ENCODE data around the gene CASR.

The CASR gene

GRCh38 chr3:122306622-122306953, 123.1 kb downstream of the CASR start:
- no peak for FAIRE-seq
- no peak for TF ChIP-seq CTCF (IDR thresholded peaks at IDR 0.05; ENCODE audit: insufficient read depth, missing control alignments)
- no peak for DNase-seq (ENCODE audit: insufficient read length, low spot score)

GRCh38 chr3:122307094-122307687, 123.7 kb downstream of the CASR start:
- FAIRE-seq (no peak), DNase-seq (ENCODE audit: insufficient read length, low spot score) (no peak)
- no peak for TF ChIP-seq CTCF (IDR thresholded peaks at IDR 0.05; ENCODE audit: insufficient read depth, missing control alignments)

DNA sequence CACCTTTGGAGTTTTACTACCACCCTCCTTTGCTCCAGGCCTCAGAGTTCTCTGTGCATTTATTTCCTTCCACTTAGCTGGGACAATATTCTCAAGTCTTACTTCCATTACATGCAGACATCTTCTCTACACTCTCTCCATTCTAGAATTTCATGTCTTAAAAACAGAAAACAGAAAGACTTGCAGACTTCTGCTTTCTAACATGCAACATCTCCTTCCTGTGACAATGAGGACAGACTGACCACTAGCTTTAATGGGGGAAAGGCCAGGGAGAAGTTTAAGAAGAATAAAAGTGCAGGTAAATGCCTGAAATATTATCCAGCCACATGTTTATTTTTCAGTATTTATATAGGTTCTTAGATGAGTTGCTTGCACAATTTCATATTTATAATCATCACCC, 124.5 kb downstream of the CASR start:
- no peak for DNase-seq (ENCODE audit: insufficient read length, low spot score)
- FAIRE-seq, result no peak
- no peak for TF ChIP-seq CTCF (IDR thresholded peaks at IDR 0.05; ENCODE audit: insufficient read depth, missing control alignments)

- DNase-seq (ENCODE audit: insufficient read length, low spot score) (no peak), FAIRE-seq (no peak)
- no peak for TF ChIP-seq CTCF (IDR thresholded peaks at IDR 0.05; ENCODE audit: insufficient read depth, missing control alignments)
Observed at GRCh38 chr3:122310361-122310760, 126.9 kb downstream of the CASR start.

DNA sequence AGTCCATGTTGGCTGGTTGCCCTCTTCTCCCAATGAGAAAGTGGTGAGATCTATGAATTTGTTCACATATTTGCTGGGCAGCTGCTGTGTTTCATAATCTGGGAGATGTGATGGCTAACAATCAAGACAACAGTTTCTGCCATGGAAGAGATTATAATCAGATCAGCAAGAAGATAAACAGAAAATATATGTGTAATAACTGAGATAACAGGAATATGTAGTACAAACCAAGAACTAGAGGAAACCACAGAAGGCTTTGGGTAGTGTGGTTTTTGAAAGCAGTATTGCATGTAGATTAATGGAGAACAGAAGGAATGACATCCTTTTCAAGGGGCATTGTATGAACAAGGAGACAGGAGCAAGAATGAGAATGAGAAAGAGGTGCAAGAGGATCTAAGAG, 129.4 kb downstream of the CASR start:
- no peak for DNase-seq (ENCODE audit: insufficient read length, low spot score)
- no peak for FAIRE-seq
- TF ChIP-seq CTCF (IDR thresholded peaks at IDR 0.05; ENCODE audit: insufficient read depth, missing control alignments), result no peak

DNA sequence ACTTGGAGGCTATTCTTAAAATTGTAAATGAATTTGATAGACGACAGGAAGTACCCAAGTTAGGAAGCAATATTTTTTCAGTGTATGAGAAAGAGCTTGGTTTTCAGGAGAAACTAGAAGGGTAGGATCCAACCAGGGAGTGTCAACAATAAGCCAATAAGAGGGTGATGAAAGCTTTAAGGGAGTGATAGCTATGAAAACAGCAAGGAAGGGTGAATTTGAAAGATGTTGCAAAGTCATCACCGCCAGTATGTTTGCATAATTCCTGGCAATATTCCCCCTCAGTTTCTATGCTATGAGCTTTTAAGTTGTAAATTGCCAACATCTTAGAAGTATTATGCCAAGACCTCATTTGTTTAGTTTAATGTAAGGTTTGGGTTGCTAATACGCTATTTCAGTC, 129.8 kb downstream of the CASR start:
- no peak for DNase-seq (ENCODE audit: insufficient read length, low spot score)
- no peak for FAIRE-seq
- no peak for TF ChIP-seq CTCF (IDR thresholded peaks at IDR 0.05; ENCODE audit: insufficient read depth, missing control alignments)

GRCh38 chr3:122314228-122314876, 130.9 kb downstream of the CASR start:
- FAIRE-seq (no peak), DNase-seq (ENCODE audit: insufficient read length, low spot score) (no peak)
- TF ChIP-seq CTCF (IDR thresholded peaks at IDR 0.05; ENCODE audit: insufficient read depth, missing control alignments), result no peak
